ENCODE data around the gene GRM7.

DNA sequence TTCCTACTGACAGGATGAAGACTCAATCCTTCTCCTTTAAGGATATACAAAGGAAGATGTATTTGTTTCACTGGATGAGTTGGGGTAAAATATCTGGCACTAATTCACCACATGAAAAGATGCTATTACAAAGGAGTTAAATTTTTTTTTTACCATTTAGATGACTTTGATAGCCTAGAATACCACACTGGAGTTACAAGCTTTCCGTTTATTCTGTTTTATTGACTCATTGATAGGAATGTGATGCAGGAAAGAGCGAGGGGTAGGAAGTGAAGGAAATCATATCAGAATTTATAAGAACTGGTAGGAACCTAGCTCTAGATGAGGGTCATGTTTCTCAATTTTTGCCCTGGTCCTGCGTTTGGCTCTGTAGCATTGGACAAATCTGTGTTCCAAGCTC lies 427.2 kb downstream of the GRM7 start:
- TF ChIP-seq, protein P1, sequence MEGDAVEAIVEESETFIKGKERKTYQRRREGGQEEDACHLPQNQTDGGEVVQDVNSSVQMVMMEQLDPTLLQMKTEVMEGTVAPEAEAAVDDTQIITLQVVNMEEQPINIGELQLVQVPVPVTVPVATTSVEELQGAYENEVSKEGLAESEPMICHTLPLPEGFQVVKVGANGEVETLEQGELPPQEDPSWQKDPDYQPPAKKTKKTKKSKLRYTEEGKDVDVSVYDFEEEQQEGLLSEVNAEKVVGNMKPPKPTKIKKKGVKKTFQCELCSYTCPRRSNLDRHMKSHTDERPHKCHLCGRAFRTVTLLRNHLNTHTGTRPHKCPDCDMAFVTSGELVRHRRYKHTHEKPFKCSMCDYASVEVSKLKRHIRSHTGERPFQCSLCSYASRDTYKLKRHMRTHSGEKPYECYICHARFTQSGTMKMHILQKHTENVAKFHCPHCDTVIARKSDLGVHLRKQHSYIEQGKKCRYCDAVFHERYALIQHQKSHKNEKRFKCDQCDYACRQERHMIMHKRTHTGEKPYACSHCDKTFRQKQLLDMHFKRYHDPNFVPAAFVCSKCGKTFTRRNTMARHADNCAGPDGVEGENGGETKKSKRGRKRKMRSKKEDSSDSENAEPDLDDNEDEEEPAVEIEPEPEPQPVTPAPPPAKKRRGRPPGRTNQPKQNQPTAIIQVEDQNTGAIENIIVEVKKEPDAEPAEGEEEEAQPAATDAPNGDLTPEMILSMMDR (IDR thresholded peaks at IDR 0.05) = no peak
- TF ChIP-seq POLR2AphosphoS5 (IDR thresholded peaks at IDR 0.05) = no peak
